Activated CD4-positive, alpha-beta T cell treated with anti-CD3 and anti-CD28 coated beads for 1 hour (primary cell): ENCODE data around the gene DDX47.
"Not testable (repeated sequence)": the region's sequence is repeated elsewhere in the genome, so short reads cannot be mapped to it uniquely, and the experiment has no call there.

ENCODE experiments used
- DNase-seq: peaks from one replicate; pipeline ENCODE4 v3.0.0-alpha.2; 2020

The DDX47 gene

GRCh38 chr12:12823811-12824210 is 10.7 kb downstream of the DDX47 start:
- DNase-seq, result no peak

GRCh38 chr12:12835378-12836146 is 22.4 kb downstream of the DDX47 start:
- DNase-seq, result no peak

GRCh38 chr12:12836571-12836970 is 23.4 kb downstream of the DDX47 start:
- no peak for DNase-seq

GRCh38 chr12:12837025-12837812 is 24.1 kb downstream of the DDX47 start:
- DNase-seq, result peak; percentile 24

GRCh38 chr12:12837813-12838153 is 24.6 kb downstream of the DDX47 start:
- no peak for DNase-seq

GRCh38 chr12:12839003-12839395 is 25.9 kb downstream of the DDX47 start:
- DNase-seq, result no peak

GRCh38 chr12:12839439-12839838 is 26.3 kb downstream of the DDX47 start:
- DNase-seq, result not testable (repeated sequence)

GRCh38 chr12:12839873-12840579 is 26.9 kb downstream of the DDX47 start:
- no peak for DNase-seq

GRCh38 chr12:12840580-12840899 is 27.4 kb downstream of the DDX47 start:
- no peak for DNase-seq

GRCh38 chr12:12841428-12841827 is 28.3 kb downstream of the DDX47 start:
- not testable (repeated sequence) for DNase-seq

GRCh38 chr12:12845794-12846243 is 32.7 kb downstream of the DDX47 start:
- no peak for DNase-seq

GRCh38 chr12:12846780-12847179 is 33.6 kb downstream of the DDX47 start:
- not testable (repeated sequence) for DNase-seq

- no peak for DNase-seq
Observed at GRCh38 chr12:12853435-12853834, 40.3 kb downstream of the DDX47 start.

- no peak for DNase-seq
Observed at GRCh38 chr12:12859690-12860089, 46.5 kb downstream of the DDX47 start.

- no peak for DNase-seq
Observed at GRCh38 chr12:12864243-12864642, 51.1 kb downstream of the DDX47 start.

GRCh38 chr12:12868477-12869235 is 55.5 kb downstream of the DDX47 start:
- no peak for DNase-seq

GRCh38 chr12:12870465-12870864 is 57.3 kb downstream of the DDX47 start:
- DNase-seq, result no peak

- DNase-seq, result no peak
Observed at GRCh38 chr12:12871587-12872138, 58.5 kb downstream of the DDX47 start.

- DNase-seq, result no peak
Observed at GRCh38 chr12:12872139-12872933, 59.2 kb downstream of the DDX47 start.

GRCh38 chr12:12872934-12873275 is 59.8 kb downstream of the DDX47 start:
- DNase-seq, result no peak

GRCh38 chr12:12874029-12874428 is 60.9 kb downstream of the DDX47 start:
- DNase-seq, result no peak

GRCh38 chr12:12875301-12875700 is 62.2 kb downstream of the DDX47 start:
- DNase-seq, result not testable (repeated sequence)
